Measurements from ENCODE around the gene SLC13A3. TPM values are rescaled to one million over a fixed set of nuclear protein-coding genes. Genes with fewer than 3 reads are reported as not detected.
"Not testable (repeated sequence)": the region's sequence is repeated elsewhere in the genome, so short reads cannot be mapped to it uniquely, and the experiment has no call there.

Gene SLC13A3
- total and polyA plus RNA-seq, 2 donors from 2014 or later: 31.5 to 241 TPM

- TF ChIP-seq, protein P1, sequence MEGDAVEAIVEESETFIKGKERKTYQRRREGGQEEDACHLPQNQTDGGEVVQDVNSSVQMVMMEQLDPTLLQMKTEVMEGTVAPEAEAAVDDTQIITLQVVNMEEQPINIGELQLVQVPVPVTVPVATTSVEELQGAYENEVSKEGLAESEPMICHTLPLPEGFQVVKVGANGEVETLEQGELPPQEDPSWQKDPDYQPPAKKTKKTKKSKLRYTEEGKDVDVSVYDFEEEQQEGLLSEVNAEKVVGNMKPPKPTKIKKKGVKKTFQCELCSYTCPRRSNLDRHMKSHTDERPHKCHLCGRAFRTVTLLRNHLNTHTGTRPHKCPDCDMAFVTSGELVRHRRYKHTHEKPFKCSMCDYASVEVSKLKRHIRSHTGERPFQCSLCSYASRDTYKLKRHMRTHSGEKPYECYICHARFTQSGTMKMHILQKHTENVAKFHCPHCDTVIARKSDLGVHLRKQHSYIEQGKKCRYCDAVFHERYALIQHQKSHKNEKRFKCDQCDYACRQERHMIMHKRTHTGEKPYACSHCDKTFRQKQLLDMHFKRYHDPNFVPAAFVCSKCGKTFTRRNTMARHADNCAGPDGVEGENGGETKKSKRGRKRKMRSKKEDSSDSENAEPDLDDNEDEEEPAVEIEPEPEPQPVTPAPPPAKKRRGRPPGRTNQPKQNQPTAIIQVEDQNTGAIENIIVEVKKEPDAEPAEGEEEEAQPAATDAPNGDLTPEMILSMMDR (IDR thresholded peaks at IDR 0.05; ENCODE audit: borderline replicate concordance, extremely low read depth, insufficient read depth): no peak
- intact Hi-C loops (cut with DNase I): no loop called here
Observed at GRCh38 chr20:46680684-46681031, 29.4 kb upstream of the SLC13A3 start.

DNA sequence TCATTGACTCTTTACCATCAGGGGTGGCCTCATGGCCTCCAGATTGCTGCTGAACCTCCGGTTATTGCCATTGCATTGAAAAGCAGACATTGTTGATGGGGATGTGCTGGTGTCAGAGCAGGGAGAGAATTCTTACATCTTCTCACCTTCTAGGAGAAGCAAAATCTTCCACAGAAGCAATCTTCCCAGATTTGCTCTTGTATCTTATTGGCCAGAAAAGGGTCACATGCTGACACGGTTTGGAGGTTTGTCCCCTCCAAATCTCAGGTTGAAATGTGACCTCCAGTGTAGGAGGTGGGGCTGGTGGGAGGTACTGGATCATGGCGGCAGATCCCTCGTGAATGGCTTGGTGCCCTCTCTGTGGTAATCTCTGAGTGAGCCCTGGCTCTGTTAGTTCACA is 27.3 kb upstream of the SLC13A3 start:
- Histone ChIP-seq H3K4me3 (ENCODE audit: low read length in 3 of 3) (no peak overlapping the region), H3K27ac (ENCODE audit: low read depth in 2 of 2, low read length in 2 of 2) (no peak overlapping the region), H3K27me3 (ENCODE audit: control insufficient read depth, insufficient read depth, low read length) (no peaks in the 10 kb centered on the region), H3K9me3 (ENCODE audit: control insufficient read depth in 2 of 3, insufficient read depth in 1 of 3, low read length in 3 of 3) (no peaks in the 10 kb centered on the region), H3K9ac (ENCODE audit: low read length in 3 of 3) (no peak overlapping the region), H3K36me3 (ENCODE audit: control insufficient read depth in 2 of 3, insufficient read depth in 3 of 3, low read length in 3 of 3) (no peaks in the 10 kb centered on the region), H3K4me1 (ENCODE audit: control insufficient read depth in 2 of 3, insufficient read depth in 2 of 3, low read depth in 1 of 3, low read length in 3 of 3) (peaks cover 1 to 5% (median 2%) of the 10 kb centered on the region in 3 donors)
- TF ChIP-seq, protein P1 (IDR thresholded peaks at IDR 0.05; ENCODE audit: borderline replicate concordance, extremely low read depth, insufficient read depth): no peak
- DNase-seq (no peak), FAIRE-seq (no peak)
- intact Hi-C loops (cut with DNase I): loop anchor here (5.0 kb wide), 1 partner anchor 156 kb away; no protein-coding TSS in a partner anchor

More at GRCh38 chr20:46680684-46681031, 29.4 kb upstream of the SLC13A3 start:
- Histone ChIP-seq H3K36me3 (ENCODE audit: control insufficient read depth in 2 of 3, insufficient read depth in 3 of 3, low read length in 3 of 3) (peaks cover 0 to under 1% (median 0%) of the 10 kb centered on the region in 3 donors), H3K27ac (ENCODE audit: low read depth in 2 of 2, low read length in 2 of 2) (no peak overlapping the region), H3K9ac (ENCODE audit: low read length in 3 of 3) (no peak overlapping the region), H3K9me3 (ENCODE audit: control insufficient read depth in 2 of 3, insufficient read depth in 1 of 3, low read length in 3 of 3) (no peaks in the 10 kb centered on the region), H3K4me1 (ENCODE audit: control insufficient read depth in 2 of 3, insufficient read depth in 2 of 3, low read depth in 1 of 3, low read length in 3 of 3) (peaks cover 2 to 6% (median 5%) of the 10 kb centered on the region in 3 donors), H3K4me3 (ENCODE audit: low read length in 3 of 3) (no peak overlapping the region), H3K27me3 (ENCODE audit: control insufficient read depth, insufficient read depth, low read length) (no peaks in the 10 kb centered on the region)
- no peak for FAIRE-seq
- no peak for DNase-seq

DNA sequence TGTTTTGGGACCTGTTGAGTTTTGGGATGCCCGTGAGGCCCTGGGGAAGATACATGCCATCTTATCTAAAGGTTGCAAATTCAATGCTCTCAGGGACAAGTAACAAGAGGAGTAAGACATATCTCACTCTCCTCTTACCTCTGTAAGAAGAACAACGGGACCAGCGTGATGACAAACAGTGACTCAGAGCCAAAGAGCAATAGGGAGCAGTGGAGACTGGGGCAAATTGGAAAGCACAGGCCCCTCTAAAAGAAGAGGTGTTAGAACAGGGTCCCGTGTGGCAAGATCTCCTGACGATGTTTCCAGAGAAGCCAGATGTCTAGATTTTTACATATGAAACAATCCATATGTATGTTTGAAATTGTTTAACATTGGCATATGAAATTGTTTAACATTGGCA is 26.3 kb upstream of the SLC13A3 start:
- DNase-seq (no peak), FAIRE-seq (no peak)
- Histone ChIP-seq H3K9ac (ENCODE audit: low read length in 3 of 3) (no peak overlapping the region), H3K4me3 (ENCODE audit: low read length in 3 of 3) (no peak overlapping the region), H3K27ac (ENCODE audit: low read depth in 2 of 2, low read length in 2 of 2) (no peak overlapping the region), H3K4me1 (ENCODE audit: control insufficient read depth in 2 of 3, insufficient read depth in 2 of 3, low read depth in 1 of 3, low read length in 3 of 3) (peaks cover 0 to 5% (median 2%) of the 10 kb centered on the region in 3 donors), H3K27me3 (ENCODE audit: control insufficient read depth, insufficient read depth, low read length) (no peaks in the 10 kb centered on the region), H3K36me3 (ENCODE audit: control insufficient read depth in 2 of 3, insufficient read depth in 3 of 3, low read length in 3 of 3) (no peaks in the 10 kb centered on the region), H3K9me3 (ENCODE audit: control insufficient read depth in 2 of 3, insufficient read depth in 1 of 3, low read length in 3 of 3) (peaks cover 0 to 3% (median 0%) of the 10 kb centered on the region in 3 donors)
- TF ChIP-seq, protein P1 (IDR thresholded peaks at IDR 0.05; ENCODE audit: borderline replicate concordance, extremely low read depth, insufficient read depth): no peak
- intact Hi-C loops (cut with DNase I): loop anchor here (5.0 kb wide), 1 partner anchor 155 kb away; no protein-coding TSS in a partner anchor

- H3K4me1 ChIP-seq (ENCODE audit: control insufficient read depth in 2 of 3, insufficient read depth in 2 of 3, low read depth in 1 of 3, low read length in 3 of 3); H3K27ac ChIP-seq (ENCODE audit: low read depth in 2 of 2, low read length in 2 of 2); H3K27me3 ChIP-seq (ENCODE audit: control insufficient read depth, insufficient read depth, low read length); H3K9me3 ChIP-seq (ENCODE audit: control insufficient read depth in 2 of 3, insufficient read depth in 1 of 3, low read length in 3 of 3); H3K36me3 ChIP-seq (ENCODE audit: control insufficient read depth in 2 of 3, insufficient read depth in 3 of 3, low read length in 3 of 3); DNase-seq; H3K9ac ChIP-seq (ENCODE audit: low read length in 3 of 3); FAIRE-seq; H3K4me3 ChIP-seq (ENCODE audit: low read length in 3 of 3): not testable (repeated sequence)
- intact Hi-C loops (cut with DNase I): loop anchor here (5.0 kb wide), 1 partner anchor 154 kb away; no protein-coding TSS in a partner anchor
Observed at GRCh38 chr20:46676649-46677316, 25.5 kb upstream of the SLC13A3 start.
